NCI-H187 (cell line): ENCODE data around the gene CLMN.
"Not testable (repeated sequence)": the region's sequence is repeated elsewhere in the genome, so short reads cannot be mapped to it uniquely, and the experiment has no call there.

Experiments used
- DNase-seq, 2 experiments: peaks; one replicate each; lab custom pipeline; 2025; lab: John Stamatoyannopoulos, UW

Gene CLMN

GRCh38 chr14:95193081-95193480 lies 126.6 kb downstream of the CLMN start:
- DNase-seq = no peak

GRCh38 chr14:95192311-95192710 lies 127.4 kb downstream of the CLMN start:
- DNase-seq = no peak

GRCh38 chr14:95191445-95192199 lies 128.1 kb downstream of the CLMN start:
- no peak for DNase-seq

GRCh38 chr14:95190857-95191256 lies 128.9 kb downstream of the CLMN start:
- DNase-seq = no peak

- DNase-seq = no peak
Observed at GRCh38 chr14:95190346-95190840, 129.3 kb downstream of the CLMN start.

- no peak for DNase-seq
Observed at GRCh38 chr14:95189367-95190132, 130.2 kb downstream of the CLMN start.

GRCh38 chr14:95188380-95188779 lies 131.3 kb downstream of the CLMN start:
- no peak for DNase-seq

- no peak for DNase-seq
Observed at GRCh38 chr14:95185767-95186392, 133.8 kb downstream of the CLMN start.

GRCh38 chr14:95185033-95185766 lies 134.5 kb downstream of the CLMN start:
- DNase-seq = no peak

- DNase-seq = no peak
Observed at GRCh38 chr14:95184413-95184790, 135.3 kb downstream of the CLMN start.

GRCh38 chr14:95183532-95184412 lies 135.9 kb downstream of the CLMN start:
- DNase-seq = no peak

GRCh38 chr14:95183082-95183481 lies 136.6 kb downstream of the CLMN start:
- DNase-seq = no peak

- no peak for DNase-seq
Observed at GRCh38 chr14:95182379-95182778, 137.3 kb downstream of the CLMN start.

GRCh38 chr14:95180966-95181741 lies 138.6 kb downstream of the CLMN start:
- no peak for DNase-seq

GRCh38 chr14:95175670-95176069 lies 144.0 kb downstream of the CLMN start:
- DNase-seq = not testable (repeated sequence)

GRCh38 chr14:95174184-95174792 lies 145.4 kb downstream of the CLMN start:
- DNase-seq = no peak

GRCh38 chr14:95173518-95173917 lies 146.2 kb downstream of the CLMN start:
- DNase-seq = no peak

GRCh38 chr14:95167177-95167576 lies 152.5 kb downstream of the CLMN start:
- no peak for DNase-seq

- no peak for DNase-seq
Observed at GRCh38 chr14:95165517-95165916, 154.2 kb downstream of the CLMN start.

GRCh38 chr14:95164506-95164905 lies 155.2 kb downstream of the CLMN start:
- DNase-seq = no peak
